HG03571 (cell line): Measurements from ENCODE around the gene ATP1B1.
"Not testable (repeated sequence)": the region's sequence is repeated elsewhere in the genome, so short reads cannot be mapped to it uniquely, and the experiment has no call there.

Experiments used
- ATAC-seq: cut with Tn5 transposase; IDR thresholded peaks from one replicate; pipeline ENCODE4 v1.9.1; 2021; ENCODE audit not compliant: unreplicated experiment

ATP1B1 gene

DNA sequence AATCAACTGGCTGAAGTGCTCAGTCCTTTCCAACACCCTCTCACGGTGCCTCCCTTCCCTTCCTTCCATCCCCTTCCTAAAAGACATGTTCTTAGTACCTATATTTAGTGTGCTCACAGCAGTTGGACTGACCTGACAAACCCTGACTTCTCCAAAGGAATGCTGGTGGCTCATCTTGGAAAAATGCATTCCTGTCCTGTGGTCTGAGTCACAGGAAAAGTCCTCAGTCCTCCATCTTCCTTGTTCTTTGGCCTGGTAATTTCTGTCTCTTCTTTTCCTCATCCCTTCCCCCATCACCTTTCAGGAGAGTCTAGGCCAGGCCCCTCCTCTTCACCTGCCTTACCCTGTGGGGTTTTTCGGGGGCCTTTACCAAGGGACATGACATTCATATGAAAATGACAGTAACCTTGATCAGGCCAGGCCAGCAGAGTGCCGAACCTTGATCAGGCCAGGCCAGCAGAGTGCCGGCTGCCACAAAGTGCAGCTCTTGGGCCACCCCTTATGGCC is 7.2 kb downstream of the ATP1B1 start:
- ATAC-seq, result no peak

DNA sequence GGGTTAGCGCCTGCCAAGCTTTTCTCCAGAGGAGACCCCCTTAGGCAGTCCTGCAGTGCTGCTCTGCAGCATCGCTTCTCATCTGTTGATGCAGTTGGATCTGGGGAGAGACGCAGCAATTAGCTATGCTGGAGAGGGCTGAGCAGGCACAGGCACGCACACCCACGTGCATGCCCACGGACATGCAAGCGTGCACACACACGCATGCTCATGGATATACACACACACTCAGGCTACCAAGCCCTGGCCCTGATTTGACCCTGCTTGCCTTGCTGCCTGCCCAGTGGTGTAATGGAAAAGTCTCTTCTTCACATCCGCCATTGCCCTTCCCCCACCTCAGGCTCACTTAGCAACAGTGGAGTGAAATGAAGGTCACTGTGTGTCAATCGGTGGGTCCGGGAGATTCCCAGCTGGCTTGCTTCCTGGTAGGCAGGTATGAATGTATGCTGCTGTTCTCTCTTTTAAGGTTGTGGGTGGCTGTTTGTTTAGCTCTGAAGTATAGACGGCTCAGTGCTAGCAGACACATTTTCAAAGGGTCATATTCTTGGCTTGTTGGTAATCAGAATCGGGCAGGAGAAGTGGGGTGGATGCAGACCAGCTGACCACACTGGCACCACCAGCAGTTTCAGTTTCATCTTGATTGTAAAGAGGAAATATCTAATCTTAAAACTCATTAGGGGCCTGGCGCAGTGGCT is 9.5 kb downstream of the ATP1B1 start:
- peak; percentile 81 for ATAC-seq

DNA sequence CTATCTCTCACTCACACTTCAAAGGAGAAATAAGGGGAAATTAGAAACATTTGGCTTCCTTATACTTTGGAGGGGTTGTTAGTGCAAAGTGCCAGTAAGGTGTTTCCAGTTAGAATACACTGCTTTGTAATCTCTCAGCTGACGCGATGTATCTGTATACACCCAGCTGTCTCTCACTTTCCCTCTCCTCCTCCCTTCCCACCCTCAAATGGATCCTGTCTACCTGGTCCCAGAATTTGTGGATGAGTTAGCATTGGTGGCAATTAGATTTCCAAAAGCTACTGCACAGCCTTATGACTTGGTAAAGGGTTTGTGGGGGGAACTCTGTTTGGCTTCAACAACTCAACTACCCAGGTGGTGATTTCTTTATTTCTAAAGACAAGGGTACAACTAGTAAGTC is 10.5 kb downstream of the ATP1B1 start:
- no peak for ATAC-seq

DNA sequence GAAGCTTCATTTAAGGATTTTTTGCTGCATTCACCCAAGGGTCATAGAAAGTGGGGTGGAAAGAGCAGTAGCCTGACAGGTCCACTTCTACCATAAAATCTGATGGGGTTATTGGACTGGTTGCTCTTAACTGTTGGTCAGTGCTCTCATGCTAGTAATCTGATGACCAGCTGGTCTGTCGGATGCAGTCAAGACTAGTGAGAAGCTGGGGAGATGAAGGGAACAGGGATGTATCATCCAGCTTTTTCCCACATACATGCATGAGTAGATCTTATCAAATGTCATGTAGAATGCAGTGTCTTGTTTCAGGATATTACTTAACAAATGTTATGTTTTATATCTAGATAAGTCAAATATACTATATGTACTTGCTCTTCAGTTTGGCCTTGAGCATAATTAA is 11.1 kb downstream of the ATP1B1 start:
- no peak for ATAC-seq

DNA sequence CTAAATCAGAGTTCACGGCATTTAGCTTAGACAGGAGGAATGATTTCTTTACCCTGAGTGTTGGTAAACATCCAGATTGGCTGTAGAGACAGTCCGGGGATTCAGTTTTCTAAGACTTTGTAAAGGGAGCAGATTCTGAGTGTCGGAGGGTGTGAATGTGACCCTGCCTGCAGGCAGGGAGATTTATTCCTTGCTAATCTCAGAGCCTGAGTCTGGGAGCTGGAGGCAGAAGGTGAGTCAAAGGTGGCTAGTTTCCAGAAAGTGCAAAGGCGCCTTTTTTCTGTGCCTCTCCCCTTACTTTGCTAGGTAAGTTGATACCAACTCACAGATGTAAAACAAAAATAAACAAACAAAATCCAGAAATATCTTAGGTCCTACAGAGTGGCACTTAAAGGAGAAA is 11.7 kb downstream of the ATP1B1 start:
- no peak for ATAC-seq

DNA sequence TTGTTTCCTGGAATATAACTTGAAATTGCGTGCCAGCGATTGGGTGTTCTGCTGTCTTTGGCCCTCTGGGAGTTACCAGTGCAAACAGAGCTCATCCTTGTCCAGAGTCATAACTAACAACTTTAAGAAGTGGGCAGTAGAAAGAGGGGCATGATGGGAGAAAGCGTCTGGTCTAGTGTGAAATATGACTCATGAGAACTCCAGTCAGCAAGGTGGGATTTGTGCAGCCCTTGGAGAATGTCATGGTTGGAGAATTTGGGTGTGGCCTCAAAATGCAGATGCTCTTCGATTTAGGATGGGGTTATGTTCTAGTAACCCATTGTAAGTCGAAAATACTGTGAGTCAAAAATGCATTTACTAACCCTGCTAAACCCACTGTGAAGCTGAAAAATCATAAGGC is 12.9 kb downstream of the ATP1B1 start:
- no peak for ATAC-seq

DNA sequence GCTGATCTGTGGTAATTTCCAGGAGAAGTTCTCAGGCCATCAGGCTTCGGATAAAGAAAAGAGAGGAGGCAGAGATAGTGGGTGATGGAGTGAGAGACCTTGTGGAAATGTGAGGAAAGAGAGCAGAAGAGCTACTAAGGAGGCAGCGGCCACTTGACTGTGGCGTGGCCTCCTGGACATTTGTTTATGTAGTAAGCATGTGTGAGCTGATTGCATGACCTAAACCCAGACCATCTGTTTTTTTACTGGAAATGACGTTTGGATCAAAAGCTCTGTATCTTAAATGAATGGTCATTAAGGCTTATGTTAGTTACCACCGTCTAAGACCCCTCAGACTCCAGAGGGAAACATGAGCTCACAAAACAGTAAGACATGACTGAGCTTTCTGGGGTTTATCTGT is 13.6 kb downstream of the ATP1B1 start:
- ATAC-seq, result no peak

DNA sequence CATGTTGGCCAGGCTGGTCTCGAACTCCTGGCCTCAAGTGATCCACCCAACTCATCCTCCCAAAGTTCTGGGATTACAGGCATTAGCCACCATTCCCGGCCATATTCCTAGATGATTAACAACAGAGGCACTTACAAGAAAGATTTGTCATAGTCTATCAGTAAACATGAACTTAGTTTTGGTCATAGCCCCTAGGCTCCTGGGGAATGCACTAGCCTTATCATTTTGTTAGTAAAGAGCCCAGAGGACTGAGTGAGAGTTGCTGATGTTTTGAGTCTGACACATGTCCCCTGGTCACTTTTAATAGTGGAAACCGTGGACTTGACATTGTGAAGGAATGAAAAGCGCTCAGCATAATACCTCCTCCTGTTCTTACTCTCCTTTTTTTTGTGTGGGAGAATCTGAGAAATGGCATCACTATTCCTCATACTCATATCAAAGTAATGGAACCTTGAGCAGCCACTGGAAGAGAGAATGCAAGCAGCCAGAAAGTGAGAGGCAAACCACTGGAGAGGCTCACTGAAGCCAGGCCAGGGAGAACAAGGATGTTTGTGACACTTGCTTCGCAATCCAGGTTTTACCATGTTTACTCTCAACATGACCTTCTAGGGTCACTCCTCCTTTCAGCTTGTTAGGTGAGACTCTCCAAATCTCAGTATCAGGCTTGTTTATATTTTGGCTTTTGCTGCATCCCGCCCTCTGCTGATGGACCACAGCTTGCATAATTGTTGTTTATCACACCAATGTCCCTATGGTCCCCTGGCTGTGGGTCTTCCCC is 14.8 kb downstream of the ATP1B1 start:
- ATAC-seq, result no peak

DNA sequence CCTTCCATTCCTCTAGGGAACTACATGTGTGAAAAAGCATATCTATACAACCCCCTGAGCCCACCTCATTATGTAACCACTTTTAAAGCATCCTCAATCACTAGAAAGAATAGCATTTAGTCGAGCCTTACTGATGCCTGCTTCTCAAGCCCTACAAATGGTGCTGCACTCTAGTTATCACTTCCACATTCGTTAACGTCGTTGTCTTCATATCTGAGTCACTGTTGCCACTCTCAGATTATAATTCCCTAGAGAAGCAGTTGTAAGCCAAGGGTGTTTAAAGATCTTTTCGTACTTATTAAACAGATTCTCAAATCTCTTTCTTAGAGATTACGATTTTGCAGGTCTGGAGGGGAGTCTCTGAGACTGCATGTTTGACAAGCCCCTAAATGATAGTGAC is 16.5 kb downstream of the ATP1B1 start:
- ATAC-seq, result peak; percentile 52

DNA sequence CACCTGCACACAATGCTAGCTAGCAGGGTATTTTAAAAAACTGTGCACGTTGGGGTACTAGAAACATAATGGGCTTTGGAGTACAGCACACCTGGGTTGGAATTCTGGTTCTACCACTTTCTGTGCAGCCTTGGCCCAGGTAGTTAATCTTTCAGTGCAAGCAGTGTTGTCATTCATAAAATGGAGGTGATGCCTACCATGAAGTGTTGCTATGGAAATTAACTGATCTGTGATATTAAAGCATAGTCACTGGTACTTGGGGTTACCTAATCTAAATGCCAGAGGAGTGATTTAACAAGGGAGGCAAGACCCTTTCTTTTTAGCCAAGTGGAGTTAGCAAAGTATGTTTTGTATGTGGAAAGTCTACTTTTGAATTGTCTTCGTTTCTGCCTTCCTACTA is 18.0 kb downstream of the ATP1B1 start:
- ATAC-seq, result no peak

DNA sequence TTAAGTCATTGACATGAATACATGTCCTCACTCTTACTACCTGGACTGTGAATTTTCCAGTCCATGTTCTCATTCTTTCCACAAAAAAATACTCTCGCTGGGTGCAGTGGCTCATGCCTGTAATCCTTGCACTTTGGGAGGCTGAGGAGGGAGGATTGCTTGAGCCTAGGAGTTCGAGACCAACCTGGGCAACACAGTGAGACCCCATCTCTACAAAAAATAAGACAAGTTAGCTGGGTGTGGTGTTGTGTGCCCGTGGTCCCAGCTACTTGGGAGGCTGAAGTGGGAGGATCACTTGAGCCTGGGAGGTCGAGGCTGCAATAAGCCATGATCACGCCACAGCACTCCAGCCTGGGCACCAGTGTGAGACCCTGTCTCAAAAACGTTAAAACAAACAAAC is 19.1 kb downstream of the ATP1B1 start:
- not testable (repeated sequence) for ATAC-seq

DNA sequence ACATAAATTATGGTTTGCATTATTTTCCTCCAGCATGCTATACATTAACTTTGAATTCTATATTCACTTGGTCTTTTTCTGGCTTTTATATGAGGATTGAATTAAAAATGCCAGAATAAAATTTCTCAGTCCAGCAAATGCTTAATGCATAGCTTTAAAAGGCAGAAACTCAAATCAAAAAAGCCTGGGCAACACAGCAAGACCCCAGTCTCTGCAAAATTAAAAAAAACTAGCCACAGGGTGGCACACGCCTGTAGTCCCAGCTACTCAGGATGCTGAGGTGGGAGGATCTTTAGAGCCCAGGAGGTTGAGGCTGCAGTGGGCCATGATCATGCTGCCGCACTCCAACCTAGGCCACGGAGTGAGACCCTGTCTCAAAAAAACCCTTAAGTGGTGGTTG is 19.8 kb downstream of the ATP1B1 start:
- ATAC-seq, result no peak

DNA sequence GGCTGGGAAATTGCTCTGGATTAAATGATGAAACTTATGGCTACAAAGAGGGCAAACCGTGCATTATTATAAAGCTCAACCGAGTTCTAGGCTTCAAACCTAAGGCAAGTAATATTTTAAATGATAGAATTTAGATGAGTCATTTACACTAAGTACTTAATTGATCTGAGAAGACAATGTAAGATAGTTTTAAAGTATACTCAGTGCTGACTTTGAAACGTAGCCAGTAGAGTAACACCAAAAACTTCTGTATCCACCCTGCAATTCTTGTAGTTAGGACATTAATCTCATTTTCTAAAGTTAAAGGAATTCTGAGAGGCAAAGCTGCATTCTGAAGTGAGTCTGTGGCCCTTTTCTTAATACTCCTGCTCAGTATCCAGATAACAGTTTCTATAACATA is 20.8 kb downstream of the ATP1B1 start:
- no peak for ATAC-seq

DNA sequence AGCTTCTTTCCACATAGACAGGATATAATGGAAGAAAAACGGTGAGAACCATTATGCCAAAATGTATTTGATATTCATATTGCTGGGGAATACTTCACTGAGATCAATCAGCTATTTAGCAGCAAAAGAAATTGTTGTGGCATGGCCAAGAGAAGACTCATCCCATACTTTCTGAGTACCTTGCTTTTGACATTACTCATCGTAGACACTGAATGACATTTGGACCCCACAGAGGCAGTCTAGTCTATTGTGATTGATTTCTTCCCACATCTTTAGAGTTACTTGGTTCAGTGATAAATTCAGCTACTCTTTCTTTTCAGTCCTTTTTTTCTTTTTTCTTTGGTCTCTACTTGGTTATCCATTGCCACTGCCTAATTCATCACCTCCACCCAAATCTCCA is 22.1 kb downstream of the ATP1B1 start:
- no peak for ATAC-seq

DNA sequence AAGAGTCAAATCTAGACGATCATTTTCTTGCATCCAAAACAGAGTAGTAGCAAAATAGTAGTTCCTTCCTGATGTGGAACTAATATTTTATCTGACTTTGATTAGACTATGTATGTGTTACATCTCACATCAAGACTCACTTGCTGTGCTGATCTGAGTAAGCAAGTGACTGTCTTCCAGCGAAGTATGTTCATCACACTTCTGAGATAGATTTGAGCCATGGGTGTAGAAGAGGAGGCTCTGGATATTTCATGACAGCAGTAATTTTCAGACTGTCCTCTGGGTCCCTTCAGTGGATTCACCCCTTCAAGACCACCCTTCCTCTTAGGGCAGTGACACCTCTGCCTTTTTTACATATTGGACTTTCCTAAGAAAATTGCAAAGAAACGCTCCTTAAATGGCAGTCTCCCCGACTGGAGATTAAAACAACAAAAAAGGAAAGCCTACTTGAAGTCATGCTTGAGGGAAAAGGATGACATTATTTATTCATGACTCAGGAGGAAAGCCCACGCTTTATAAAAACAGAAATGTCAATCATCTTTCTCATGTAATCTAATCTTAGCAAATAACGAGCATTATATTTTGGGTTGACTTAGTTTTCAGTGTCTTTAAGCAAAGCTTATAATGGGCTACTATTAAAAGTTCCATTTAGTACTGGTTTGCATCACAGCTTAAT is 22.8 kb downstream of the ATP1B1 start:
- no peak for ATAC-seq

DNA sequence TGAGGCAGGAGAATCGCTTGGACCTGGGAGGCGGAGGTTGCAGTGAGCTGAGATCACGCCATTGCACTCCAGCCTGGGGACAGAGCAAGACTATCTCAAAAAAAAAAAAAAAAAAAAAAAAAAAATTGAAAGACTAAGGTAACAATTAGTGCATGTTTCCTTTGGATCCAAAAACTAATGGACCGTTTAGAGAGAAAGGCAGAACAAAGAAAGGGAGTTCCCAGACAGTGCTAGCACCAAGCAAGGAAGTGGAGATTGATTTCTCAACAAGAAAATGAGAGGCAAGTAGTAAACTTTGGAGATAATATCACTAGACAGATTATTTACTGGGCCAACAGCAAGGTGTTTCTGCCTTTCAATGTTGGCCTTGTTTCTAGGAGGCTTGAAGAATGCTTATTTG is 24.2 kb downstream of the ATP1B1 start:
- no peak for ATAC-seq

DNA sequence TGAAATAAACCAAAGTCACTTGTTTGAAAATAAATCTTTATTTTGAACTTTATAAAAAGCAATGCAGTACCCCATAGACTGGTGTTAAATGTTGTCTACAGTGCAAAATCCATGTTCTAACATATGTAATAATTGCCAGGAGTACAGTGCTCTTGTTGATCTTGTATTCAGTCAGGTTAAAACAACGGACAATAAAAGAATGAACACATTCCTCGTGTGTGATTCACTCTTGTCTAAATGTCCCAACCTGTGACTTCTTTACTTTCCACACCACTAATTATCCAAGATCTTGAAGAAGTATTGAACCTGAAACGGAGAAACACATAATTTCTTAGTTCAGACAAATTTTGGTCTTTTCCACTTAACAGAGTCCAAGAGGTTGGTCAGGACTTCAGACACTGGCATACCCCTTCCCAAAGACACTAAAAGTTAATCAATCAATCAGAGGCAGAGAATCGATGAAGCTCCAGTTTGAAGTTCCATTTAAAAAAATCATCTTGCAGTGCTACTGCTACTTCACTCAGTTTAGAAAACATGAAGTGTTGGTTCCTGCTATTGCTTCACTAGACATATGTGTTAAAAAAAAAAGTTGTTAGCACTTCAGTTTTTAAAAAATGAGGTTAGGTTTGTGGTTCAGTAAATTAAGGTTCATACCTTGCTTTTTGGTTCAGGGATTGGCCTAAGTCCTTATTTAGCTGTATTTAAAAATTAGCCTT is 26.2 kb downstream of the ATP1B1 start:
- ATAC-seq, result no peak

DNA sequence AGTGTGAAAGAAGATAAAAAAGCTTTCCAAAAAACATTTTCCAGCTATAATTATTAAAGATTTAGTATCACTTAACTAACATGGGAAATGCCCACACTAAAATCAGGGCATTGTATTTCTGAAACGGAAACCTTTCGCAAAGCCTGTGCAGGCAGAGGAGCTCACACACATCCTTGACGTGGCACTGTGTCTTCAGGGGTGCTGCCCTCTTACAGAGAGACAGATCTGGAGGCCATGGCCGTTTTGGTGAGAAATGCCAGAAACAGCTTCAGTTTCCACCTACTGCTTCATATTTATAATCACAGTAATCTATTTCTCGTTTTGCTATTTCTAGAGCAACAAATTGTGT is 26.7 kb downstream of the ATP1B1 start:
- no peak for ATAC-seq

DNA sequence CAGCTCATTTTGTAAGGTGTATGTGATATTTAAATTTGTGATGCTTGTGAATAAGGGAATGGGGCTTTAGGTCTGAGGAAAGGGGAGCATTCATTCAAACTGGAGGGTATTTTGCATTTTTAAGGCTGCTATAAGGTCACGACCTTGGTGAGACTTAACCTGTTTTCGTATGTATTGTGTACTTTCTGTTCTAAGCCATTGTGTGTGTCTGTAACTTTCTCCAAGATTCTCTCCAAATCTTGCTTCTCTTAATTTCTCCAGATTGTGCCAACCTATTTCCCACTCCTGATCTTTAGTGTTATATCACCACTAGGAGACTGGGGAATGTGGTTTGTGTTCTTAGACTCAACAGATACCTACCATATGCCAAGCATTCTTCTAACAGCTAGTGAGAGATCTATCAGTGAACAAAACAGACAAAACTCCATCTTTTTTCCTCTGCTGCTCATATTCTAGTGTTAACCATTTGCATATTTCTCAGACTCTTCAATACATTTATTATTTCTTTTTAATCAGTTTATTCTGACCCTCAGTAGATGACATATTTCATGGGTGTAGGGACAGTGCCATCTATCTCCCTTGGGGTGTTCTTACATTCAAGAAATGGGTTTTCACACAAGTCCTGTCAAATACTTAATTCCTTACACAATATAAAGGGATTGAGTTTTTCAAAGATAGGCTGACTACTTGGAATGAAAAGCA is 27.5 kb downstream of the ATP1B1 start:
- no peak for ATAC-seq

DNA sequence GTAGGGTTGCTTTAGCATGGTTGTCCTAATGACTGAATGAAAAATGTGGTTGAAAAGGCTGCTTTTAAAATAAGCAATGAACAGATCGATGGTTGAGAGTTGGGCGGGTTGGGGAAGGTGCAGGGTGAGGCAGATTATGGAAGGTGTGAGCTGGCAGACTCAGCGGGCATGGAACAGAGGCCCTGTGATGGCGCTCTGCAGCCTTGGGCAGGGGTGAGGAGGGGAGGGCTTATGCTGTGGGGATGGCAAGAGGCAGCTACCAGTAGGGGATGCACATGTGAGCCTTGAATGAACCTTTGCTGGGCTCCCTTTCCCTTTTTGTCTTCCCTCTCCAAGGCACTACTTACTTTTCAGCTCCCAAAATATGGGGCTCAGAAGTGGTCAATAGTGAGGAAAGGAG is 30.9 kb downstream of the ATP1B1 start:
- no peak for ATAC-seq
